ENCODE data around the gene SCART1.

Gene SCART1

DNA sequence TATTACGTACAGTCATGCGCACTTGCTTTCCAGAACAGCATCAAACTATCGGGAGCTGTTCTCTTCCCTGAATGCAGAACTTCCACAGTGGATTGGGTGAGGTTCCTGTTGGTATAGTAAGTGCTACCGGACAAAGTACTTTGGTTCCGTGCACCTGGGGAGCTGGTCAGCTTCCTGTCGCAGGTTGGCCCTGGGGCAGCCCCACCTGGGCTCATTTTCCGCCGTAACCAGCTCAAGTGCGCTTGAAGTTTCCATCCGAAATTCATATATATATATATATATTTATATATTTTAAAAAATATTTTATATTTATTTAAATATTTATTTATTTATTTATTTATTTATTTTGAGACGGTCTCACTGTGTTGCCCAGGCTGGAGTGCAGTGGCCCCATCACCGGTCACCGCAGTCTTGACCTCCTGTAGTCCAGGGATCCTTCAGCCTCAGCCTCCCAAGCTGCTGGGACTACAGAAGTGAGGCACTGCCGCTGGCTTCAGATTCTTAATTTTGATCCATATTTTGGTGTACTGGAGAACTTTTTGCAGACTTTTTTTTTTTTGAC is 6.5 kb downstream of the SCART1 start:
- Histone ChIP-seq H3K79me2 (ENCODE audit: control insufficient read depth, insufficient read depth, low read length) (no peaks in the 10 kb centered on the region), H2BK120ac (ENCODE audit: low read depth, low read length) (no peak overlapping the region), H3K56ac (ENCODE audit: low read length) (no peak overlapping the region), H3K79me1 (ENCODE audit: low read length) (no peaks in the 10 kb centered on the region), H3K23ac (ENCODE audit: low read length) (no peak overlapping the region), H2BK5ac (ENCODE audit: low read length) (no peak overlapping the region), H4K5ac (ENCODE audit: low read length) (no peak overlapping the region), H2BK15ac (replicated peaks; ENCODE audit: low read depth) (no peak overlapping the region), H3K9ac (ENCODE audit: low read length) (no peak overlapping the region), H3K4me1 (ENCODE audit: control insufficient read depth, low read depth, low read length) (no peaks in the 10 kb centered on the region), H4K8ac (ENCODE audit: low read depth, low read length) (no peak overlapping the region), H3K4me3 (ENCODE audit: low read length) (no peak overlapping the region), H3K4me2 (ENCODE audit: low read length) (no peak overlapping the region), H3K4ac (ENCODE audit: low read depth, low read length) (no peak overlapping the region), H3K36me3 (ENCODE audit: control insufficient read depth, insufficient read depth, low read length) (no peaks in the 10 kb centered on the region), H3K27ac (ENCODE audit: low read depth, low read length) (no peak overlapping the region), H3K18ac (ENCODE audit: low read length) (no peak overlapping the region), H2AK5ac (ENCODE audit: low read length) (no peak overlapping the region), H3K27me3 (ENCODE audit: insufficient read depth, low read length, poor library complexity) (no peaks in the 10 kb centered on the region)
- WGBS (ENCODE audit: extremely low coverage, insufficient coverage, low lambda C conversion rate) = no CpG with 5 or more reads among the region's 14 CpGs
- DNase-seq = no peak

DNA sequence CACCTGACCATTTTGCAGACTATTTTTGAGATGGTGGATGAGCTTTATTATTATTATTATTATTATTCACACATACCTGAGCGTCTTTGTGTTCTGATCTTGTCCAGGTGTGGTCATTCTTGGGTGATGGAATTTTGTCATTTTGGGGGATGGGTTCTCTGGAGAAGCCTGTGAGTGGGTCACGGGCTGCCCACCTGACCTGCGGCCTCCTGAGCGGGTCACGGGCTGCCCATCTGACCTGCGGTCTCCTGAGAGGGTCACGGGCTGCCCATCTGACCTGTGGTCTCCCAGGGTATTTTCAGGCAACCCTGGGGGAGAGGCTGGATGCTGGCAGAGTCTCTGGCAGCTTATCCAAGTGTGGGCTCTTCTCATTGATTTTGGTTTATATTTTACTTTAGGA is 7.3 kb downstream of the SCART1 start:
- Histone ChIP-seq H3K27me3 (ENCODE audit: insufficient read depth, low read length, poor library complexity) (no peaks in the 10 kb centered on the region), H3K9ac (ENCODE audit: low read length) (no peak overlapping the region), H3K79me1 (ENCODE audit: low read length) (no peaks in the 10 kb centered on the region), H4K8ac (ENCODE audit: low read depth, low read length) (no peak overlapping the region), H2BK15ac (replicated peaks; ENCODE audit: low read depth) (no peak overlapping the region), H3K27ac (ENCODE audit: low read depth, low read length) (no peak overlapping the region), H2BK120ac (ENCODE audit: low read depth, low read length) (no peak overlapping the region), H3K36me3 (ENCODE audit: control insufficient read depth, insufficient read depth, low read length) (no peaks in the 10 kb centered on the region), H2BK5ac (ENCODE audit: low read length) (no peak overlapping the region), H3K4ac (ENCODE audit: low read depth, low read length) (no peak overlapping the region), H4K5ac (ENCODE audit: low read length) (no peak overlapping the region), H3K56ac (ENCODE audit: low read length) (no peak overlapping the region), H3K79me2 (ENCODE audit: control insufficient read depth, insufficient read depth, low read length) (no peaks in the 10 kb centered on the region), H3K4me2 (ENCODE audit: low read length) (no peak overlapping the region), H3K4me3 (ENCODE audit: low read length) (no peak overlapping the region), H3K23ac (ENCODE audit: low read length) (no peak overlapping the region), H2AK5ac (ENCODE audit: low read length) (no peak overlapping the region), H3K18ac (ENCODE audit: low read length) (no peak overlapping the region), H3K4me1 (ENCODE audit: control insufficient read depth, low read depth, low read length) (no peaks in the 10 kb centered on the region)
- no CpG with 5 or more reads among the region's 7 CpGs for WGBS (ENCODE audit: extremely low coverage, insufficient coverage, low lambda C conversion rate)
- no peak for DNase-seq

DNA sequence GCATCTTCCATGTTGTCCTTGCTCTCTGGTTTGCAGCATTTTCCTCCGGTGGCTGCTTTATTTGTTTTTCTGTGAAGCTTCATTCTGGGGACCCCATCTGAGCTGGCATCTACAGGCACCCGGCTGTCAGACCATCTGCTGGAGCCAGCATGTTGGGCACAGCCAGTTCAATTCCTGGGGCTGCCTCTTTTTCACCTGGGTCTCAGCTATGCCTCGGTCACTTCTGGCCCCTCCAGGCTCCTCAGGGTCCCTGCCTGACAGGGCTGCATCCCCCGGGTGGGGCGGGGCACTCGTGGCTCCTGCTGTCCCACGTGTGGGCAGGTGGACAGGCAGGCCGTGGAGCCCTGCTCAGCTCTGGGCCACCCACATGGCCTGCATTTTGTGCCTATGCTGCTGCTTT is 8.1 kb downstream of the SCART1 start:
- Histone ChIP-seq H3K23ac (ENCODE audit: low read length) (no peak overlapping the region), H3K56ac (ENCODE audit: low read length) (no peak overlapping the region), H3K36me3 (ENCODE audit: control insufficient read depth, insufficient read depth, low read length) (no peaks in the 10 kb centered on the region), H3K9ac (ENCODE audit: low read length) (no peak overlapping the region), H3K4me1 (ENCODE audit: control insufficient read depth, low read depth, low read length) (no peaks in the 10 kb centered on the region), H2AK5ac (ENCODE audit: low read length) (no peak overlapping the region), H4K5ac (ENCODE audit: low read length) (no peak overlapping the region), H4K8ac (ENCODE audit: low read depth, low read length) (no peak overlapping the region), H3K27me3 (ENCODE audit: insufficient read depth, low read length, poor library complexity) (no peaks in the 10 kb centered on the region), H3K4me3 (ENCODE audit: low read length) (no peak overlapping the region), H3K27ac (ENCODE audit: low read depth, low read length) (no peak overlapping the region), H2BK120ac (ENCODE audit: low read depth, low read length) (no peak overlapping the region), H2BK5ac (ENCODE audit: low read length) (no peak overlapping the region), H3K4ac (ENCODE audit: low read depth, low read length) (no peak overlapping the region), H2BK15ac (replicated peaks; ENCODE audit: low read depth) (no peak overlapping the region), H3K79me2 (ENCODE audit: control insufficient read depth, insufficient read depth, low read length) (no peaks in the 10 kb centered on the region), H3K79me1 (ENCODE audit: low read length) (no peaks in the 10 kb centered on the region), H3K18ac (ENCODE audit: low read length) (no peak overlapping the region), H3K4me2 (ENCODE audit: low read length) (no peak overlapping the region)
- no peak for DNase-seq
- WGBS (ENCODE audit: extremely low coverage, insufficient coverage, low lambda C conversion rate) = no CpG with 5 or more reads among the region's 8 CpGs

DNA sequence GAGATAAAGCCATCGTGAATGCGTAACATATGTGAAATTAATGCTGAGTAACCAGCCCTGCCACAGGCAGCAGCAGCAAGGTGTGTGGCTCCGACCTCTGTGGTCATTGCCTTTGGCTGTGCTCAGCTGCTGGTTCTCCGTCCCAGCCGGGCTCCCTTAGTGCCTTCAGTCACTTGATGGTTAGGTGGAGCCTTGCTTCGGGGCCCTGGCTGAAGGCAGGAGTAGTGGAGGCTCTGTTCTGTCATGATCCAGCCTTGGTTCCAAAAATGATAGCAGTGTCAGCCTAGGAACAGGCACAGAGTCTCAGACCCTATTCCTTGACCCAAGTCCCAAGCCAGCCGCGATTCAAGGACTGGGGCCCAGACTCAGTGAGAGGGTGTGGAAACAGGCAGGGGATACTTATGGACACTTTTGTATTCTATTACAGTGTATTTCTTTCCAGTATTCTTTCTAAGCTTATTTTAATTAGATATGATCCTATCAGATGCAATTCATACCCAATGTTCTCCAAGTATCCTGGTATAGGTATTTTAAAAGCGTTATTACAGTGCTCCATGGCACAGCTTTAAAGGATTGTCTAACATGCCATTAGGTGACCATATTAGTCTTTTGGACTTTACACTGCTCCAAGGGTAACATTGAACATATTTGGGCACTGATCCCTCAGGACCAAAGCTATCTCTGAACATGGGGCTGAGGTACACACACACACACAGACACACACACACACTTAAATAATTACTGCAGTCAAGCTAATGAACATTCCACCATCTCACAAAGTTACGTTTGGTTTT is 9.0 kb downstream of the SCART1 start:
- Histone ChIP-seq H3K4me3 (ENCODE audit: low read length) (no peak overlapping the region), H2BK15ac (replicated peaks; ENCODE audit: low read depth) (no peak overlapping the region), H4K8ac (ENCODE audit: low read depth, low read length) (no peak overlapping the region), H3K23ac (ENCODE audit: low read length) (no peak overlapping the region), H3K79me2 (ENCODE audit: control insufficient read depth, insufficient read depth, low read length) (no peaks in the 10 kb centered on the region), H2BK120ac (ENCODE audit: low read depth, low read length) (no peak overlapping the region), H2BK5ac (ENCODE audit: low read length) (no peak overlapping the region), H3K27ac (ENCODE audit: low read depth, low read length) (no peak overlapping the region), H3K27me3 (ENCODE audit: insufficient read depth, low read length, poor library complexity) (no peaks in the 10 kb centered on the region), H3K4me1 (ENCODE audit: control insufficient read depth, low read depth, low read length) (no peaks in the 10 kb centered on the region), H3K9ac (ENCODE audit: low read length) (no peak overlapping the region), H4K5ac (ENCODE audit: low read length) (no peak overlapping the region), H3K36me3 (ENCODE audit: control insufficient read depth, insufficient read depth, low read length) (no peaks in the 10 kb centered on the region), H2AK5ac (ENCODE audit: low read length) (no peak overlapping the region), H3K56ac (ENCODE audit: low read length) (no peak overlapping the region), H3K79me1 (ENCODE audit: low read length) (no peaks in the 10 kb centered on the region), H3K18ac (ENCODE audit: low read length) (no peak overlapping the region), H3K4me2 (ENCODE audit: low read length) (no peak overlapping the region), H3K4ac (ENCODE audit: low read depth, low read length) (no peak overlapping the region)
- DNase-seq = no peak
- no CpG with 5 or more reads among the region's 10 CpGs for WGBS (ENCODE audit: extremely low coverage, insufficient coverage, low lambda C conversion rate)

DNA sequence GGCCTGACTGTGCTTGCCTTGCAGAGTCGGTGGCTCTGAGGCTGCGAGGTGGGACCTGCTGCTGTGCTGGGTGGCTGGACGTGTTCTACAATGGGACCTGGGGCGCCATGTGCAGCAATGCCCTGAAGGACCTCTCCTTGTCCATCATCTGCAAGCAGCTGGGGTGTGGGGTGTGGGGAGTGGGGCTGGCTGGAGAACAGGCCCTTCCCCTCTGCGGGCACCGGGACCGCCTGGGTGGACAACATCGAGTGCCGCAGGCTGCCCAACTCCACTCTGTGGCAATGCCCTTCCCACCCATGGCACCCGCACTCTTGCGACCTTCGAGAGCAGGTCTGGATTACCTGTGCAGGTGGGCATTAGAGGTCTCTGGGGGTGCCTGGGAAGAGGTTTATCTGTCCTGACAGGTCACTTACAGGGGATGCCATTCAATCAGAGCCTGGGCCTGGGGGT is 10.9 kb downstream of the SCART1 start:
- H3K23ac ChIP-seq (ENCODE audit: low read length) = no peak overlapping the region
- no CpG with 5 or more reads among the region's 12 CpGs for WGBS (ENCODE audit: extremely low coverage, insufficient coverage, low lambda C conversion rate)
- H3K27ac ChIP-seq (ENCODE audit: low read depth, low read length) = no peak overlapping the region
- H3K4ac ChIP-seq (ENCODE audit: low read depth, low read length) = no peak overlapping the region
- H3K79me1 ChIP-seq (ENCODE audit: low read length) = no peaks in the 10 kb centered on the region
- DNase-seq = no peak
- no peak overlapping the region for H3K4me3 ChIP-seq (ENCODE audit: low read length)
- H3K27me3 ChIP-seq (ENCODE audit: insufficient read depth, low read length, poor library complexity) = no peaks in the 10 kb centered on the region
- no peak overlapping the region for H3K56ac ChIP-seq (ENCODE audit: low read length)
- H3K4me2 ChIP-seq (ENCODE audit: low read length) = no peak overlapping the region
- no peak overlapping the region for H2BK15ac ChIP-seq (replicated peaks; ENCODE audit: low read depth)
- H4K5ac ChIP-seq (ENCODE audit: low read length) = no peak overlapping the region
- no peak overlapping the region for H3K18ac ChIP-seq (ENCODE audit: low read length)
- no peak overlapping the region for H4K8ac ChIP-seq (ENCODE audit: low read depth, low read length)
- H3K9ac ChIP-seq (ENCODE audit: low read length) = no peak overlapping the region
- H3K36me3 ChIP-seq (ENCODE audit: control insufficient read depth, insufficient read depth, low read length) = no peaks in the 10 kb centered on the region
- H2BK5ac ChIP-seq (ENCODE audit: low read length) = no peak overlapping the region
- H2AK5ac ChIP-seq (ENCODE audit: low read length) = no peak overlapping the region
- no peak overlapping the region for H2BK120ac ChIP-seq (ENCODE audit: low read depth, low read length)
- H3K79me2 ChIP-seq (ENCODE audit: control insufficient read depth, insufficient read depth, low read length) = no peaks in the 10 kb centered on the region
- H3K4me1 ChIP-seq (ENCODE audit: control insufficient read depth, low read depth, low read length) = no peaks in the 10 kb centered on the region

All from mesendoderm (in vitro differentiated cells).